ENCODE data around the gene CLP1.
"Not testable (repeated sequence)": the region's sequence is repeated elsewhere in the genome, so short reads cannot be mapped to it uniquely, and the experiment has no call there.

CLP1 gene

DNA sequence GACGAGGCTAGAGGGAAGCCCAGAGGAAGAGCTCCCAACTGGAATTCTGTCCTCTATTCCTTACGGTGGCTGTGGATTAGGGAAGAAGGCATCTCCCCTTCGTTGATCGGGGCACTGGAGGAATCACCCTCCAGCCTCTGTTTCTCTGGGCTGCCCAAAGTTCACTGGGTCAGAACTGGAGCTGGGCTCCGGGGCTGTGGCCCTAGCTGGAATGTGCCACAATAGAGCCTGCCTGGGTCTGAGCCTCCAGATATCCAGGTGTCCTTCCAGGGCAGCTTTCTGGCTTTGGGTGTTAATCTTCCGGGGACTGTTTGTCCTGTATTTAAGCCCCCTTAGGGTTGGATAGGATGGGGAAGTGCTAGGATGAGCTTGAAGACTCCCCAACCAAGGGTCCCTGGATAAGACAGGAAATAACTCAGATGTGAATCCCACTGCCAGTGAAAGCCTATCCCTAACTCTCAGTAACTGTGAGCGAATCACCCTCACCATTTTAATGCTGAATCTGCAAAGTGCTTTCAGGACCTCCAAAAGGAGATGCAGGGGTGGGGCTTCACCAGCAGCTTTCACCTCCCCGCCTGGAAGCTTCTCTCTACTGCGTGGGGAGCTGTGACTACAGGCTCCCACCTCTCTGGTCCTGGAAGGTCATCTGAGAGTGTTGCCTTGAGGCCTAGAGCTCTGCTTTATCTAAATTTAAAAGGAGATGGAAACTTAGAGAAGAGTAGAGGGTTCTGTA, 17.3 kb upstream of the CLP1 start:
- DNase-seq, result no peak

DNA sequence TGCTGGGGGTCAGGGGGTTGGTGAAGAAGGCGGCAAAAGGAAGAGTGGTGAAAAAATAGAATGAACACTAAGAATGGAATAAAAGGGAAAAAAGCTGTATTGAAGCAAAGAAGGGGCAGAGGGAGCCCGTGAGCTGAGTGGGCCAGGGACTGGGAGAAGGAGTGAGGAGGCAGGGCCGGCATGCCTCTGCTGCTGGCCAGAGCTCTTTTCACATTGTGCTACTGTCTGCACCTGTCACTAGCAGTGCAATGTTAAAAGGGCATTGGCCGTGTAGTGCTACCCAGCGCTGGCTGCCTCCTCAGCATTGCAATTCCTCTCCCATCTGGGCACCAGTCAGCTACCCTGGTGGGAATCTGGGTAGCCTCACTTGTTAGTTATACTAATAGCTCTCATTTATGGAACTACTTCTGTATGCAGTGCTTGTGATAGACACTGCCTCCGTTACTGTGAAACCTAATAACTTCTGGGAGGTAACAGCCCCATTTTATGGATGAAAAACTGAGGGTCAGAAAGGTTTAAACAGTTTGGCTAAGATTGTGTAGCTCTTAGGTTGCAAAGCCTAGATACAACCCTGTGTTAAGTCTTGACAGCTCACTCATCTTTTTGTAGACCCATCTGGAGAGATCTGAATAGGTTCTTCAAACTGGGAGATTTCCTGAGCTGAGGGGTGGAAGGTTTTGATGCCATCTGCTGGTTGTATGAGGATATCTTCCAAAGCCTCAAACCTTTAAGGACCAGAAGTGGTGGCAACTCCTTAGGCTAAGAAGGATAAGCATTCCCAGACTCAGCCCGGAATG, 16.4 kb upstream of the CLP1 start:
- DNase-seq, result peak in 17 of 56 donors; percentile 2 to 47 (median 11)

DNA sequence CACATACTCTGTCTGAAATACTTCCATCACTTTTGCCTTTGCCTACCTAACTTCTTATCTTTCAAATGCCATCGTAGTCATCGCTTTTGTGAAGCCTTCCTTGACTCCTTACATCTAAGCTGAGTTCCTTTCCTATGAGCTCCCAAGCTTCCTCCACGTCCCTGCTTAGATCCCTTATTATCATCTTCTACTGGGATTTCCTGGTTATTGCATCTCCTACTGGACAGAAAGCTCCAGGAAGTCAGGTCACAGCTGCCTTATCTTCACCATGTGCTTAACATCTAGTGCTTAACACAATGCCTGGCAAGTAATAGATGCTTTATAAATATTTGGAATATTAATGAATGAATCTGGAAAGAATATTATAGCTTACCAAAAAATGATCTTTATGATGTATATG, 13.8 kb upstream of the CLP1 start:
- no peak for DNase-seq

DNA sequence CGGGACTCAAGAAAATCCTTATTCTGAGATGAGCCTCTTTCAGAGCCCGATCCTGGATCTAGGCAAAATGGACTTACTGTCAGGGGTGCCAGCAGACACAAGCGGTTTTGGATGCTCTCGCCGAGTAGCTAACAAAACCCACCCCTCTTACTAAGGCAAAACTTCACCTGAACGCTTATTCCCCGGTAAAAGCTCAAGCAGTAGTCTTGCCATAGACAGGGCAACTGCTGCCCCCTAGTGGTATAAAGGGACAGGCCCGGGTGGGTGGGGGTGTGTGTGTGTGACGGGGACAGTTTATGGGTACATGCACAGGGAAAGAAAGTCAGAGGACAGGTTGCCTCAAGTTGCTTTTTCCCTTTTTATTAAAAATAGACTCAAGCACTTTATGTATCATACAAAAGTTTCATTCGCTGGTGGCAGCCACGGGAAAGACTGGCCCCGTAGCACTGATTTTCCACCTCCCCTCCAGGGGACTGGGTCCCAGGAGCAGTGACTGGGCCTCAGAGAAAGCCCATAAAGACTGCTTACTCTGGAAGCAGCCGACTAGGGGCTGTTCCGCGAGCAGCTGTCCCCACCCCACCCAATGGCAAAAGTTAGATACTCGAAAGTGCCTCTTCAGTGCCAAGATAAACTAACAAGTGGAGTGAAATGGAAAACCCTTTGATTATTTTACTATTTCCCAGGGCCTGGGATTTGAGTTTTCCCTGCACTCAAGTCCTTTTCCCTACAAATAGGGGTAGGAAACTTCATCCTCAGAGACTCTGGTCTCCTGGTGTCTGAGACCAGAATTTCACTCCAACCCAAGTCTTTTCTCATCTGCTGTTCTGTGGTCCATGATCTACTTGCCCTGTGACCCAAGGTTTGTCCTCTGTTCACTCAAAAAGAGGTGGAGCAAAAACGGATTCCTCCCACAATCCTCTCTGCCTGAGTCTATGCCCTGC, 12.5 kb upstream of the CLP1 start:
- peak in 52 of 56 donors; percentile 11 to 89 (median 58) for DNase-seq

DNA sequence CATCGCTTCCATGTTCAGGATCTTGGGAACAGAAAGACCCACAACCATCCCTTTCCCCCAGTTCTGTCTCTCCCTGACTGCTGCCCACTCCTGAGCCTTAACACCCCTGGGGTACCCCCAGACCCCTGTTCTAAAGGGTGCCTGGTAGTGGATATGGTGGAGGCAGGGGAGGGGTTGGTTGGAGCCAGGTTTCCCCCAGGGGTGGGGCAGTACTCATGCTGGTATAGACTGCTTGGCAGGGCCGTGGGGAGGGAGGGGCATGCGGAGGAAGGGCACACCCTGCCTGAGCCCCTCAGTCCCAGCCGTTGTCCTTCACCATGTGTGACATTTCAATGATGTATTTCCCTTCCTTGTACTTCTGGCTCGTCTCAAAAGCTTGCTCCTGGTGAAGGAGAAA, 11.9 kb upstream of the CLP1 start:
- no peak for DNase-seq

DNA sequence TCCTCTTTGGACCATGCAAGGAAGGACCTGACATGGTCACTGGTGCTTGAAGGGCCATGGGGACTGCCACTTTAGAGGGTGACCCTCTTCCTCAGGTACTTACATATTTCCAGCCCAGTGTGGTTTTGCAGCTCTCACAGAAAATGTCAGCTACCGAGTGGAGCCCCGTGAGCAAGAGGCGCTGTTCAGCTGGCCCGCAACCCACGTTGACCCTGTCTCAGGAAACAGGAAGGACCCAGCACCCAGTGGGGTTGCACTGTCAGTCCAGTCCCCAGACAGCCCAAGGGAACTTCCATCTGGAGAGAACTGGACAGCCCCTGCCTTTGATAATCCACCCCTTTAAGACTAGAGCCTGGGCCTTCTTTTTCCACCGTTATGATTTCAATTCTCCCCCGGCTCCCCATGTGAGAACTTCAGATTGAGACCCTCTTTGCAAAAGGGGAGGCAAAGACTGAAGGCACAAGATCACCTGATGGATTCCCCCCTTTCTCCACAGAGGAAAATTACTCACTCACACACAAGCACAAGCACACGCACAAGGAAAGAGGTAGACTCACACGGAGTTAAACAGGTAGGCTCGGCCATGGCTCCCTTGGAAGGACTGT, 11.3 kb upstream of the CLP1 start:
- peak in 2 of 56 donors; percentile 6 to 8 for DNase-seq

DNA sequence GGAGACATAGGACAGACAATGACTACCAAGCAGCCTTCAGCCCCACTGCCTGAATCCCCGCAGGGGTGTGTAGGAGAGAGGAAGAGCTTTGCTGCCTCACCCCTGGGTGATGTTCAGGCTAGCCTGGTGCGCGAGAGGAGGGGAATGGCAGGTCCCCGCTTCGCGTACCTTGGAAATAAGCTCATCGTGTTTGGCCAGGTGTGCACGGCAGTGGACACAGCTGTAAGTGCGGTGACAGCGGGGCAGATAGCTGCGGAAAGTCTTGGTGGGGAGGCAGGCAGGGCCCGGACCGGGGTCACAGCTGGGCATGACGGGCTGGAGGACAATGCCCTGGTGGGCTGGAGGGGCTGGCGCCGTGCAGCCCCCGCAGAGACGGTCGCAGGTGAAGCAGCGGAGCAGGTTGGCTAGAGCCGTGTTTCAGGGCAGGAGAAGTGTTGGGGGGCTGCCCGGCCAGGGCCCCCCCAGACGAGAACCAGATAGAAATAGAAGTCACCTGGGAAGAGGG, 10.7 kb upstream of the CLP1 start:
- DNase-seq, result peak in 2 of 56 donors; percentile 8 to 13

DNA sequence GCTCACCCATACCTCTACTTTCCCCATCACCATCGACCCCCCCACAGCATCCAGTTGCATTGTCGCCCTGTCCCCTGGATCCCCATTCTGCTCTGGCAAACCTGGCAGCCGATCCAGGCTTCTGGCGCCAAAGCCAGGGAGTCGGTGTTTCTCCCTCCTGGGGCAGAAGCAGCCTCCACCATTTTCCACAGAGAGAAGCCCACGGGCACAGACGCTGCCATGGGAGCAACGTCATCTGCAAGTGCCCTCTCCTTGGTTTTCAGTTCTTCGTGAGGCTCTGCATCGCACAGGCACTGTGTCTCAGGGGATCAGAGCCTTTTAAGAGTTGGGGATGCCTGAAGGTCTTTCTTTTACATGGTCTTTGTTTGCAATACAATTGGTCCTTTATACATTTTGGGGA, 10.2 kb upstream of the CLP1 start:
- DNase-seq, result peak in 8 of 56 donors; percentile 4 to 43 (median 19)

DNA sequence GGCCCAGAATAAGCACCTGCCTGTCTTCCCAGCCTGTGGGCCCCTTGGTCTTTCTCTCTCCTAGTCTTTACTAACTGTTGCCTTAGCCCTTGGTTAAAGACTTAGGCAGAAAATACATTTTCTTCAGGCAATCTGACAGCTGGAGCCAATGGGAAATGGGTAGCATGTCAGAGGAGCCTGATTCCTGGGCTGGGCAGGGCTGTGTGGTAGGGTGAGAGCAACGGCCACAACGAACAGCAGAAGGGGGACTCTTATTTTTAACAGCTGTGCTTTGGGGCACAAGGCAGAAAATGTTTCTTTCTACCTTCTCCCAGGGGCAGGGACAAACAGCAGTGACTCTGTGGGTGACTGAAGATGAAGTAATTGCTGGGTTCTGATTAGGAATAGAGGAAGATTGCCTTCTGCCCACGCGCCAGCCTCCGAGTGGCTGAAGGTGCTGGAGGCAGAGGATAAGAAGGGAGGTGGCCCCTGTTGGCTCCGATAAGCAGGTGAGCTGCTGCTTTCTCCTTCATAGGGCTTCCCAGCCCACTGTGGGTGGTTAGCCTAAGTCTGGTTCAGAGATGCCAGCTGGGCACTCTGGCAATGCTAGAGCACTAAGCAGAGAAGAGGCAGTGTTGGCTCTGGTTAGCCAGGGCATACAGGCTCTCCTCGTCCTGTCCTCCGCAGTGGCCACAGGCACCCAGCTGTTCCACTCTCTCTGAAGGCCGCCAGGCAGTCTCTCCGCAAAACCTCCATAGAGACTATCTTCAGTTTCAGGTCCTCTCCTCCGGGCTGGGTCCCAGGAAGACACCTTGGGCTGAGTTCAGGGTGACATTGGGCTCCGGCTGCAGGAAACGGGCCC, 9.4 kb upstream of the CLP1 start:
- peak in 37 of 56 donors; percentile 6 to 86 (median 50) for DNase-seq

DNA sequence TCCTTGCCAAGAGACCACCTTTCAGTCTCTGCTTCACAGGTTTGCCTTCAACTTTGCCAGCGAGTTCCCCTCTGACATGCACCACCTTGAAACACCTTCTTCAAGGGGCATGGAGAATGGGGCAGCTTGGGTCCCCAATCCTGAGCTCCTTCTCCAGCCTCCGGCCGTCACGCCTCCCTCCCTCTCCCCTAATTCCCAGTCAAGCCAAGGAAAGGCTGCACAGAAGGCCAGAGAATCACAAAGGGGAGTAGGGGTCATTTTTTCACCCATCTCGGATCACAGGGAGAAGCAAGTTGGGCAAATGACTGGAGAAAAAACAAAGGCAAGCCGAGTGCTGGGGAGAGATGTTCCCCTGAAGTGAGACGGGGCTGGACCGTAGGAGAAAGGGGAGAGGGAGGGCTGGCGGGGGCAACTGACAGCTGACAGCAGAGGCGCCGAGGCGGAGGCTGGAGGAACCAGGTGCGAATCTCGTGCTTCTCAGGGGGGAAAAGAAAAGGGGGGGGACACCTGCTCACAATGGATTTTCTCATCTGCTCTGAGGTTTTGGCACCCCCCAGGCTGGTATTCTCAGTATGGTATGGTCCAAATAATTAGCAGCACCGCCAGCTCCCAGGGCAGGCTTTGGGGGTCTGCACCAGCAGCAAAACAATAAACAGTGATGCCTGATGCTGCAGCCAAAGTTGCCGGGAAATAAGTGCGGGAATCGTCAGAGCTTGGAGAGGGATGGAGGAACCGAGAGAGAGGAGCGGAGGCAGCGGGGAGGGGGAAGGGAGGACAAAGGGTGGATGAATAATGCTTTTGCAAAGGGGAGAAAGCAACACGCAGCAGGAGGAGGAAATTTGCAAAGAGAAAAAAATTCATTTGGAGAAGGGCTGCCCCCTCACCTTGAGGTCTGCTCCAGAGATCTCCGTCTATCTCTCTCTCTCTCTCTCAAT, 8.5 kb upstream of the CLP1 start:
- peak in 44 of 56 donors; percentile 11 to 83 (median 48) for DNase-seq

DNA sequence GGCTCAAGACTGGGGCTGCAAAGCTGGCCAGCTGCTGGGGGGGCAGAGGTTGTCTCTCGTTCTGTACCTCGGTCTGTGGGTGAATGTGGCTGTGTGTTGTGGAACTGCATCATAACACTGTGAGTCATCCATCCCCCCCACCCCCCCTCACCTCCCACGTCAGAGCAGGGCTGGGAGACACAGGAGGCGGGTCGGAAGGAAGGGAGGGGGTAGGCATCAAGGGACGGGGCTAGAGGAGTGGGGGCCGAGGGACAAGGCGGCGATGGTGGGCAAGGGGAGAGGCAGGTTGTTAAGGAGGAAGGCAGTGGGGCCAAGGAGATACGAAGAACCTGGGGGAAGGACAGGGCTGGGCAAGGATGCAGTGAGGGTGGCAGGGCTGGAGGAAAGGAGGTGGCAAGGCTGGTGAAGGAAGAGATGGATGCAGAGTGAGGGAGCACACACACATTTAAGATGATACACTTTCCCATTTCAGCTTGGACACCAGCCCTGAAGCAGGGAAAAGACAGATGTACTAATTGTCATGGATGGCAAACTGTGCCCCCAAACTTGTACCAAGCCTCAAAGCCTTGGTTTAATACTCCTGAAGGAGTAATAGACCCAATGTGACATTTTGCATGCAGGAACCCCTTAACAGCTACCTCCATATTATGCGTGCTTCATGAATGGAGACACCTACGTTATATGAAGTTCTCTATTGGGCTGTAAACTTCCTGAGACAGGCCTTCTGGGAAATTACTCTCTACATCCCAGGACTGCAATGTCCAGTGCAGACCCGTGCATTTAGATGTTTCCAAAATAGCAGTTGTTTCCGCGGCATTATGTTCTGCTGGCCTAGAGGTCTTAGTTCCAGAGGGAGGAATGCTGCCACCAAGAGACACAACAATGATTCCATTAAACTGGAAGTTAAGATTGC, 7.5 kb upstream of the CLP1 start, which contains the start of gene YPEL4:
TSS of gene YPEL4 (minus strand) at position 87 of the 913 bp plus-strand sequence. CDS start 2,805 bp downstream, outside the sequence.
- DNase-seq, result peak in 54 of 56 donors; percentile 22 to 94 (median 81)

DNA sequence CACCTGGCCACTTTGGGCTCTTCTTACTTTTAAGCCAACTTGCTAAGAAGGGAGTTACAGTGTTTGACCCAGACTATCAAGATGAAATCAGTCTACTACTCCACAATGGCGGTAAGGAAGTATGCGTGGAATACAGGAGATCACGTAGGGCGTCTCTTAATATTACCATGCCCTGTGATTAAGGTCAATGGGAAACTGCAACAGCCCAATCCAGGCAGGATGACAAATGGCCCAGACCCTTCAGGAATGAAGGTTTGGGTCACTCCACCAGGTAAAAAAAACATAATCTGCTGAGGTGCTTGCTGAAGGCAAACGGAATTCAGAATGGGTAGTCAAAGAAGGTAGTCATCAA, 6.8 kb upstream of the CLP1 start:
- DNase-seq, result no peak

DNA sequence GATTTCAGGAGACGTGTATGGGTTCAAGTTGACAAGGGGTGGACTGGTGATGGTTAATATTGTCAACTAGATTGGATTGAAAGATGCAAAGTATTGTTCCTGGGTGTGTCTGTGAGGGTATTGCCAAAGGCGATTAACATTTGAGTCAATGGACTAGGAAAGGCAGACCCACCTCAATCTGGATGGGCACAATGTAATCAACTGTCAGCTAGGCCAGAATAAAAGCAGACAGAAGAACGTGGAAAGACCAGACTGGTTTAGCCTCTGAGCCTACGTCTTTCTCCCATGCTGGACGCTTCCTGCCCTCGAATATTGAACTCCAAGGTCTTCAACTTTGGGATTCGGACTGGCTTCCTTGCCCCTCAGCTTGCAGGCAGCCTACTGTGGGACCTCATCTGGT, 6.2 kb upstream of the CLP1 start:
- DNase-seq, result no peak

DNA sequence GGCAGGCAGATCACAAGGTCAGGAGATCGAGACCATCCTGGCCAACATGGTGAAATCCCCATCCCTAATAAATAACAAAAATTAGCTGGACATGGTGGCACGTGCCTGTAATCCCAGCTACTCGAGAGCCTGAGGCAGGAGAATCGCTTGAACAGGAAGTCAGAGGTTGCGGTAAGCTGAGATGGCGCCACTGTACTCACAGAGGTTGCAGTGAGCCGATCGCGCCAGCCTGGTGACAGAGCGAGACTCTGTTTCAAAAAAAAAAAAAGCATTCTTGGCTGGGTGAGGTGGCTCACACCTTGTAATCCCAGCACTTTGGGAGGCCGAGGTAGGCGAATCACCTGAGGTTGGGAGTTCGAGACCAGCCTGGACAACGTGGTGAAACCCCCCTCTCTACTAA, 5.3 kb upstream of the CLP1 start:
- not testable (repeated sequence) for DNase-seq

DNA sequence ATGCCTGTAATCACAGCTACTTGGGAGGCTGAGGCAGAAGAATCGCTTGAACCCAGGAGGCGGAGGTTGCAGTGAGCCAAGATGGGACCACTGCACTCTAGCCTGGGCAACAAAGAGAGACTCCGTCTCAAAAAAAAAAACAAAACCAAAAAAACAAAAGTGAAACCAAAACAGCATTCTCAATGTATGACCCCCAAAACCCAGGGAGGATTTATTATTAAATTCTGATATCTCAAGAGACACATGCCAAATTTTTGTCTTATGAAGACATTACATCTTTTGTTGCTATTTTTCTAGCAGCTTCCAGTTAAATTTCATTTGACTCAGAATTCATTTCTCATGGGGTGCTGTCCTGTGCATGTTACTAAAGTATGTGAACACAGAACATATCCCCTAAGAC, 4.9 kb upstream of the CLP1 start:
- no peak for DNase-seq

DNA sequence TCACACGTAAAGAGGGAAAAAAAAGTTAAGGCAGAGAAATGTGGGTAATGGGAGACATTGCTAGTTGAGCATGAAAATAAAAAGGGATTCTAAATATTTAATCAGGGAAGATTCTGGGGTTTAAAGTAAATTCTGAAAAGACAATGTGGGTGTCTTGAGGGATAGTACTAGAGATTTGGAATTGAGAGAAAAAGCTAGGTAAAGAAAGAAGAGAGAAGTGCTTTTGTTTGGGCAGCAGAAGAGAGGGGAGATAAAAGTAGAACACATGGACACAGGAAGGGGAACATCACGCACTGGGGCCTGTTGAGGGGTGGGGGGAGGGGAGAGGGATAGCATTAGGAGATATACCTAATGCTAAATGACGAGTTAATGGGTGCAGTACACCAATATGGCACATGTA, 4.4 kb upstream of the CLP1 start:
- no peak for DNase-seq

DNA sequence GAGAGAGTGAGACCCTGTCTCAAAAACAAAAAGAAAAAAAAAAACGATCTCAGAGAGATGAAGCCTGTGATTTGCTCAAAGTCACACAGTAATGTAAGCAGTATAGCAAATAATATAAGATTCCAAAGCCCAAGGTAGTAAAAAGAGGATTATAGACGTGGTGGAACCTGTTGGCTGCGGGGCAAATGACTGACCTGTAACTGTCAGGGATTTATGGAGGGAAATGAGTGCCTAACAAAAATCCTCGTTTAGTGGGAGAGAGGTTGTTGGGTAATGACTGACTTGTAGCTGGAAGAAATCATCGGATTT, 723 bp upstream of the CLP1 start:
- DNase-seq, result no peak

DNA sequence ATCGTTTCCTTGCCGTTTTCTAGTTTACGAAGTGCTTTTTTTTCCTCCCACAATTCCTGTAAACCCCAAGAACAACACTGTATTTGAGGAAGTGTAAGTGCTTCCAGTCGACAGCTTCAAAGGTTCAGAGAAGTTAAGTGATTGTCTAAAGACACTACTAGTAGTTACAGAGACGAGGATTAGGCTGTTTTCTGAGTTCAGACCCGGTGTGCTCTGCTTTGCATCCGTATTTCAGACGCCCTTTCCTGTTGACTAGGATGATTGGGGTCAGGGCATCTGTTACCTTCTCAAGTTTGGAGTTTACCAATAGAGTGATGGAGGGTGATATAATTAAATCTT, 430 bp downstream of the CLP1 start:
- DNase-seq, result no peak
